Endothelial cell of umbilical vein (primary cell): ENCODE results near the gene MLEC. TPM values are rescaled to one million over a fixed set of nuclear protein-coding genes. Genes with fewer than 3 reads are reported as not detected.

ENCODE experiments used
- BruUV-seq: library from RNA; stranded (reverse); fragments of 400-500 nt; replicated peaks from 2 replicates; lab custom pipeline; 2021; lab: Mats Ljungman, UMichigan
- CTCF ChIA-PET: fragments of 300-600, 350-600 bp; sonication (Branson Sonifier 250); formaldehyde crosslinking; loops from one replicate; lab custom pipeline; 2021; ENCODE audit warnings: antibody characterized with exemption, inconsistent platforms; lab: Charles Lee
- POLR2A ChIA-PET: fragments of 300-600, 350-600 bp; sonication (Branson Sonifier 250); formaldehyde crosslinking; loops from one replicate; lab custom pipeline; 2021; ENCODE audit warnings: antibody characterized with exemption, inconsistent platforms; lab: Charles Lee
- DNase-seq: peaks from one replicate; pipeline ENCODE4 v3.0.0-alpha.2; 2011; ENCODE audit warnings: low read depth, low spot score
- FAIRE-seq: peaks from 2 replicates; lab custom pipeline; 2011; peaks lifted over from hg19 to GRCh38; lab: Jason Lieb, UNC
- H2AFZ ChIP-seq: 2 replicates; pipeline ENCODE4 v1.6.0; 2012; ENCODE audit warnings: low read depth, low read length, control low read depth, inconsistent platforms
- H3K27ac ChIP-seq: 2 replicates; pipeline ENCODE4 v1.5.1; 2011; ENCODE audit warnings: low read depth, mild to moderate bottlenecking, control low read depth, low read length, moderate library complexity; ENCODE audit not compliant: insufficient read depth
- H3K27me3 ChIP-seq, 2 experiments: 2 replicates each; pipeline versions ENCODE4 v1.6.0 to v1.6.1; 2011; ENCODE audit warnings: low read length in 2 of 2, mixed read lengths in 1 of 2; ENCODE audit not compliant: control insufficient read depth in 2 of 2, insufficient read depth in 2 of 2
- H3K36me3 ChIP-seq, 2 experiments: 2 replicates in 1 of 2; 3 replicates in 1 of 2; pipeline ENCODE4 v1.5.1; 2011; ENCODE audit warnings: low read length in 2 of 2, mild to moderate bottlenecking in 1 of 2, moderate library complexity in 1 of 2; ENCODE audit not compliant: control insufficient read depth in 2 of 2, insufficient read depth in 2 of 2; ENCODE audit errors: extremely low read depth in 1 of 2
- H3K4me1 ChIP-seq: 3 replicates; pipeline ENCODE4 v1.5.1; 2011; ENCODE audit warnings: mild to moderate bottlenecking, low read length; ENCODE audit not compliant: control insufficient read depth, insufficient read depth; ENCODE audit errors: extremely low read depth
- H3K4me2 ChIP-seq: 2 replicates; pipeline ENCODE4 v1.6.1; 2011; ENCODE audit warnings: low read length, control low read depth, mixed read lengths; ENCODE audit not compliant: insufficient read depth
- H3K4me3 ChIP-seq, 3 experiments: fragments of 200-600 bp in 1 of 3; sonication (generic), shearing (Covaris generic) in 1 of 3; replicated peaks in 1 of 3; 2 replicates each; pipeline ENCODE4 v1.5.1; 2011 to 2016; ENCODE audit warnings: control low read depth in 3 of 3, low read length in 3 of 3, mild to moderate bottlenecking in 2 of 3, inconsistent platforms in 1 of 3, low read depth in 1 of 3, moderate library complexity in 1 of 3; ENCODE audit not compliant: insufficient read depth in 1 of 3
- H3K79me2 ChIP-seq: 2 replicates; pipeline ENCODE4 v1.6.0; 2012; ENCODE audit warnings: low read length, inconsistent platforms; ENCODE audit not compliant: control insufficient read depth, insufficient read depth
- H3K9ac ChIP-seq: replicated peaks from 2 replicates; pipeline ENCODE3; 2011; ENCODE audit warnings: low read length, control low read depth; ENCODE audit not compliant: insufficient read depth; ENCODE audit errors: extremely low read depth
- H3K9me1 ChIP-seq: replicated peaks from 3 replicates; pipeline ENCODE4 v1.6.0; 2011; ENCODE audit warnings: mild to moderate bottlenecking, low read length; ENCODE audit not compliant: control insufficient read depth, insufficient read depth; ENCODE audit errors: extremely low read depth
- H3K9me3 ChIP-seq: replicated peaks from 2 replicates; pipeline ENCODE4 v1.5.1; 2012; ENCODE audit warnings: low read length, inconsistent platforms; ENCODE audit not compliant: control insufficient read depth, insufficient read depth
- H4K20me1 ChIP-seq: replicated peaks from 2 replicates; pipeline ENCODE3; 2011; ENCODE audit warnings: mild to moderate bottlenecking, low read length; ENCODE audit not compliant: control insufficient read depth, insufficient read depth; ENCODE audit errors: extremely low read depth
- EZH2 ChIP-seq: IDR thresholded peaks from 2 replicates; pipeline ENCODE4 v1.6.1; 2012; ENCODE audit warnings: borderline replicate concordance, low read depth, mild to moderate bottlenecking, moderate library complexity, low read length, inconsistent platforms; ENCODE audit not compliant: severe bottlenecking
- FOS ChIP-seq: IDR thresholded peaks from 2 replicates; pipeline ENCODE4 v1.6.1; 2011; ENCODE audit warnings: mild to moderate bottlenecking, low read length, moderate library complexity, borderline replicate concordance; ENCODE audit not compliant: insufficient read depth
- GATA2 ChIP-seq: IDR thresholded peaks from 2 replicates; pipeline ENCODE4 v1.7.0; 2011; ENCODE audit warnings: low read depth, mild to moderate bottlenecking, moderate library complexity, mixed read lengths, low read length; ENCODE audit not compliant: insufficient read length, insufficient read depth
- JUN ChIP-seq: IDR thresholded peaks from 2 replicates; pipeline ENCODE4 v1.6.1; 2011; ENCODE audit warnings: borderline replicate concordance, low read depth; ENCODE audit not compliant: insufficient read length, insufficient read depth
- MYC ChIP-seq: IDR thresholded peaks from one replicate; pipeline ENCODE4 v1.6.1; 2011; ENCODE audit warnings: mild to moderate bottlenecking, low read depth, low read length
- POLR2A ChIP-seq: IDR thresholded peaks from 2 replicates; pipeline ENCODE4 v1.6.1; 2012; ENCODE audit warnings: low read depth, mild to moderate bottlenecking, control low read depth, low read length
- POLR2AphosphoS5 ChIP-seq: IDR thresholded peaks from 2 replicates; pipeline ENCODE4 v1.6.1; 2012; ENCODE audit warnings: low read depth, mild to moderate bottlenecking, control low read depth, low read length, moderate library complexity; ENCODE audit not compliant: insufficient read depth
- dilution Hi-C: fragments of 300-500 bp; cut with MboI; formaldehyde crosslinking; loops from one replicate; pipeline ENCODE4 v1.15.0; 2019; ENCODE audit warnings: low sequenced_read_pairs; ENCODE audit not compliant: extremely low pct_ligation_motif_present
- intact Hi-C: fragments of 100-400 bp; cut with micrococcal nuclease; formaldehyde crosslinking; loops from one replicate; pipeline ENCODE4 v1.10.0; 2022
- polyA plus RNA-seq, 4 experiments: library from polyadenylated mRNA; depleted of rRNA in 3 of 4; stranded (reverse) in 3 of 4; unstranded in 1 of 4; fragments of >200 nt; gene quantifications; 2 replicates each; pipeline versions ENCODE4 v1.2.1 to v1.2.3, GENCODE V29; 2011 to 2012; ENCODE audit warnings: missing spikeins in 1 of 4
- total RNA-seq: library from RNA; stranded (reverse); gene quantifications from 2 replicates; pipeline ENCODE4 v1.2.3, GENCODE V29; 2021
- TF ChIP-seq, protein P1 (sequence below): IDR thresholded peaks from 2 replicates; pipeline ENCODE4 v1.6.1; 2011; ENCODE audit not compliant: insufficient read depth, insufficient read length
- TF ChIP-seq, protein P2 (sequence below), 2 donors: IDR thresholded peaks; 1 replicate in 1 of 2; 2 replicates in 1 of 2; pipeline ENCODE4 v1.5.1; 2011; ENCODE audit warnings: low read length in 2 of 2, mild to moderate bottlenecking in 2 of 2, moderate library complexity in 2 of 2, control low read depth in 1 of 2, inconsistent platforms in 1 of 2, low read depth in 1 of 2; ENCODE audit not compliant: insufficient read depth in 1 of 2; ENCODE audit errors: extremely low read depth in 1 of 2

Gene MLEC
- total and polyA plus RNA-seq, 2 donors (not counting 3 experiments of a cell fraction or from before 2014, with no cell fraction given) = 28.4 to 144 TPM

DNA sequence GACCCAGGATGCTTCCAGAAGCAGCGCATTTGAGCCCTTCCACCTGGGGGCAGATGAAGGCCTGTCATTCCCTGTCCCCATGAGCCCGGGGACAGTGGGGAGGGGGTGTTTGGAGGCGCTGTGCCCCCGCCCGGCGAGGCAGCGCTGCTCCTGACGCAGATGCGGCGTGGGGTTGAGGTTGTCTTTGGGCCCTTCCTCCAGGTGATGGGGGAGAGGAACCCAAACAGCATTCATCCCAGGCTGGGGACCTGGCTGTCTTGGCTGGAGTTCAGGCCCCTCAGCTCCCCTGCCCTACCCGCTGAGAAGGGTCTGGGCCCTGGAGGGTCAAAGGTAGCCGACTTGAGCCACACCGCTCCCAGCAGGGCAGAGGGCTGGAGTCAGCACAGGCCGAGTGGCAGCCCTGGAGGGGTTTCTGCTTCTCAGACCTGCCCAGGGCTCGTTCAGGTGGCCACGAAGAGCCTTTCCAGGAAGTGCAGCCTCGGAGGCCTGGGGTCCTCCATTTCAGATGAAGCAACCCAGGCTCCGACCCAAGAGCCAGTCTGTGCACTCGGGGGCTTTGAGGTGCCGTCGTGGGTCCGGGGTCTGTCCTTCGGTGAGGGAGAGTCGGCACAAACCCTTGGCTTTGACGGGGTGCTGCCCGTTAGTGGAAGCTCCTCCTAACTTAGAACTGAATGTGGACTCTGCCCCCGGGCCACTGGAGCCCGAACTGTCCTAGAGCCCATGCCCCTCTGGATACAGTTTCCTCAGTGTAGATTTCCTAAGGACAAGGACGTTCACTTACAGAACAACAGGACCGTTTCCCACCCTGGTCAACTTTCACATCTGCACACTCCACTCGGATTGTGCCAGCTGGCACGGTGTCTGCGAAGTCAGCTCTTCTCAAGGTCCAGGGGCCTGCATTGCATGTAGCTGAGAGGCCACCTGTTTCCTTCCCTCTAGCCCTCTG is 54.8 kb downstream of the MLEC start:
- no peaks in the 10 kb centered on the region for H3K4me1 ChIP-seq
- intact Hi-C loops (no loop called here), dilution Hi-C loops (no loop called here)
- H3K79me2 ChIP-seq = no peaks in the 10 kb centered on the region
- H2AFZ ChIP-seq = no peak overlapping the region
- TF ChIP-seq, protein P1, sequence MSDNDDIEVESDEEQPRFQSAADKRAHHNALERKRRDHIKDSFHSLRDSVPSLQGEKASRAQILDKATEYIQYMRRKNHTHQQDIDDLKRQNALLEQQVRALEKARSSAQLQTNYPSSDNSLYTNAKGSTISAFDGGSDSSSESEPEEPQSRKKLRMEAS = no peak
- TF ChIP-seq EZH2 (no peak), FOS (no peak), MYC (no peak), JUN (no peak), POLR2A (no peak), POLR2AphosphoS5 (no peak), GATA2 (no peak)
- TF ChIP-seq, protein P2, sequence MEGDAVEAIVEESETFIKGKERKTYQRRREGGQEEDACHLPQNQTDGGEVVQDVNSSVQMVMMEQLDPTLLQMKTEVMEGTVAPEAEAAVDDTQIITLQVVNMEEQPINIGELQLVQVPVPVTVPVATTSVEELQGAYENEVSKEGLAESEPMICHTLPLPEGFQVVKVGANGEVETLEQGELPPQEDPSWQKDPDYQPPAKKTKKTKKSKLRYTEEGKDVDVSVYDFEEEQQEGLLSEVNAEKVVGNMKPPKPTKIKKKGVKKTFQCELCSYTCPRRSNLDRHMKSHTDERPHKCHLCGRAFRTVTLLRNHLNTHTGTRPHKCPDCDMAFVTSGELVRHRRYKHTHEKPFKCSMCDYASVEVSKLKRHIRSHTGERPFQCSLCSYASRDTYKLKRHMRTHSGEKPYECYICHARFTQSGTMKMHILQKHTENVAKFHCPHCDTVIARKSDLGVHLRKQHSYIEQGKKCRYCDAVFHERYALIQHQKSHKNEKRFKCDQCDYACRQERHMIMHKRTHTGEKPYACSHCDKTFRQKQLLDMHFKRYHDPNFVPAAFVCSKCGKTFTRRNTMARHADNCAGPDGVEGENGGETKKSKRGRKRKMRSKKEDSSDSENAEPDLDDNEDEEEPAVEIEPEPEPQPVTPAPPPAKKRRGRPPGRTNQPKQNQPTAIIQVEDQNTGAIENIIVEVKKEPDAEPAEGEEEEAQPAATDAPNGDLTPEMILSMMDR (IDR thresholded peaks at IDR 0.05; ENCODE audit: extremely low read depth in 1 of 2, insufficient read depth in 1 of 2, low read depth in 1 of 2, low read length in 2 of 2) = no peak
- no peaks in the 10 kb centered on the region for H3K27me3 ChIP-seq
- BruUV-seq = no TSS peak
- DNase-seq (no peak), FAIRE-seq (no peak)
- CTCF ChIA-PET = no interaction called here
- no peak overlapping the region for H3K27ac ChIP-seq
- H3K36me3 ChIP-seq = no peaks in the 10 kb centered on the region
- no peak overlapping the region for H3K9ac ChIP-seq
- H4K20me1 ChIP-seq = no peaks in the 10 kb centered on the region
- no peak overlapping the region for H3K4me3 ChIP-seq
- POLR2A ChIA-PET = no interaction called here
- H3K9me1 ChIP-seq = no peaks in the 10 kb centered on the region
- H3K9me3 ChIP-seq = no peaks in the 10 kb centered on the region
- H3K4me2 ChIP-seq = no peak overlapping the region
